ENCODE measurements around the gene SNIP1. TPM values are rescaled to one million over a fixed set of nuclear protein-coding genes. Genes with fewer than 3 reads are reported as not detected.
"Not testable (repeated sequence)": the region's sequence is repeated elsewhere in the genome, so short reads cannot be mapped to it uniquely, and the experiment has no call there.

SNIP1 gene
- total RNA-seq, 1 experiment from 2014 or later = 18.6 TPM

GRCh38 chr1:37514350-37515184 lies 39.5 kb downstream of the SNIP1 start, which contains the start of gene MEAF6:
MEAF6 (minus strand) TSS chr1:37514766; CDS start chr1:37514746, 20 bp downstream.
- DNase-seq (ENCODE audit: low read depth) = peak; percentile 73

GRCh38 chr1:37513795-37514349 lies 40.2 kb downstream of the SNIP1 start:
- no peak for DNase-seq (ENCODE audit: low read depth)

GRCh38 chr1:37509181-37509580 lies 44.9 kb downstream of the SNIP1 start:
- peak; percentile 56 for DNase-seq (ENCODE audit: low read depth)

DNA sequence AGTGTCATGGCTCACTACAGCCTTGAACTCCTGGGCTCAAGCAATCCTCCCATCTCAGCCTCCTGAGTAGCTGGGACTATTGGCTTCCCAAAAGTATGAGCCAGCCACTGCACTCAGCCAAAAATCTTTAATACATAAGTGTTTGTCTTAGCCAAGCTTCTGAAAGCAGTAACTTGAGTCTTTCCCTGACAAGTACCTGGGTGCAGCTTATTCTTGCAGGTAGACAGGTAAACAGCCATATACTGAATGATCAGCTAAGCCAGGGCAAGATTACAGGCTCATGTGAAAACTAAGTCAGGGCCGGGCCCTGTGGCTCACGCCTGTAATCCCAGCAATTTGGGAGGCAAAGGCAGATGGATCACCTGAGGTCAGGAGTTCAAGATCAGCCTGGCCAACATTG lies 47.4 kb downstream of the SNIP1 start:
- DNase-seq (ENCODE audit: low read depth) = no peak

DNA sequence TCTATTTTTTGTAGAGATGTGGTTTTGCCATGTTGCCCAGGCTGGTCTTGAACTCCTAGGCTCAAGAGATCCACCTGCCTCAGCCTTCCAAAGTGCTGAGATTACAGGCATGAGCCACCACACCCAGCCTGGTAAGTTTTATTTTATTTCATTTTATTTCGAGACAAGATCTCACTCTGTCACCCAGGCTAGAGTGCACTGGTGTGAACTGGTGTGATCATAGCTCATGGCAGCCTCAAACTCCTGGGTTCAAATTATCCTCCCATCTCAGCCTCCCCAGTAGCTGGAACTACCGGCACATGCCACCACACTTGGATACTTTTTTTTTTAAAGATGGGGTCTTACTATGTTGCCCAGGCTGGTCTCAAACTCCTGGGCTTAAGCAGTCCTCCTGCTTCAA lies 51.3 kb downstream of the SNIP1 start:
- DNase-seq (ENCODE audit: low read depth) = not testable (repeated sequence)

- DNase-seq (ENCODE audit: low read depth) = no peak
Observed at GRCh38 chr1:37502104-37502503, 52.0 kb downstream of the SNIP1 start.

GRCh38 chr1:37501661-37502060 lies 52.4 kb downstream of the SNIP1 start:
- DNase-seq (ENCODE audit: low read depth) = no peak

GRCh38 chr1:37498872-37499617 lies 55.0 kb downstream of the SNIP1 start:
- peak; percentile 81 for DNase-seq (ENCODE audit: low read depth)

DNA sequence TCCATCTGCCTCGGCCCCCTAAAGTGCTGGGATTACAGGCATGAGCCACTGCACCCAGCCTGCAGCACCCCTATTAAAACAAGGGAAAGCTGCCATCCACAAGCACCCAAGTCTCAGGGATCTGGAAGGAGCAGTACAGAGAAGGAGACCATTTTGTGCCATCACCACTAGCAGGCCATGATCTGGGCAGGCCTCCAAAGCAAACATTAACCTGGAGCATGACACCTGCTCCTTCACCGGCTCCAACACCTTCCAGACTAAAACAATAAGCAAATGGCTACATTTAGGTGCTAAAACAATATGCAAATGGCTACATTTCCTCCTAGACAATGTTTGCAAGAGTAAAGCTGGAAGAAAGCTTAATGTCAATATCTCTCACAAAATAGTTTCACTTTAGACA lies 56.3 kb downstream of the SNIP1 start:
- DNase-seq (ENCODE audit: low read depth) = no peak

- DNase-seq (ENCODE audit: low read depth) = no peak
Observed at GRCh38 chr1:37495875-37496274, 58.2 kb downstream of the SNIP1 start.

GRCh38 chr1:37493336-37494098 lies 60.6 kb downstream of the SNIP1 start:
- DNase-seq (ENCODE audit: low read depth) = no peak

- no peak for DNase-seq (ENCODE audit: low read depth)
Observed at GRCh38 chr1:37487619-37487984, 66.5 kb downstream of the SNIP1 start.

DNA sequence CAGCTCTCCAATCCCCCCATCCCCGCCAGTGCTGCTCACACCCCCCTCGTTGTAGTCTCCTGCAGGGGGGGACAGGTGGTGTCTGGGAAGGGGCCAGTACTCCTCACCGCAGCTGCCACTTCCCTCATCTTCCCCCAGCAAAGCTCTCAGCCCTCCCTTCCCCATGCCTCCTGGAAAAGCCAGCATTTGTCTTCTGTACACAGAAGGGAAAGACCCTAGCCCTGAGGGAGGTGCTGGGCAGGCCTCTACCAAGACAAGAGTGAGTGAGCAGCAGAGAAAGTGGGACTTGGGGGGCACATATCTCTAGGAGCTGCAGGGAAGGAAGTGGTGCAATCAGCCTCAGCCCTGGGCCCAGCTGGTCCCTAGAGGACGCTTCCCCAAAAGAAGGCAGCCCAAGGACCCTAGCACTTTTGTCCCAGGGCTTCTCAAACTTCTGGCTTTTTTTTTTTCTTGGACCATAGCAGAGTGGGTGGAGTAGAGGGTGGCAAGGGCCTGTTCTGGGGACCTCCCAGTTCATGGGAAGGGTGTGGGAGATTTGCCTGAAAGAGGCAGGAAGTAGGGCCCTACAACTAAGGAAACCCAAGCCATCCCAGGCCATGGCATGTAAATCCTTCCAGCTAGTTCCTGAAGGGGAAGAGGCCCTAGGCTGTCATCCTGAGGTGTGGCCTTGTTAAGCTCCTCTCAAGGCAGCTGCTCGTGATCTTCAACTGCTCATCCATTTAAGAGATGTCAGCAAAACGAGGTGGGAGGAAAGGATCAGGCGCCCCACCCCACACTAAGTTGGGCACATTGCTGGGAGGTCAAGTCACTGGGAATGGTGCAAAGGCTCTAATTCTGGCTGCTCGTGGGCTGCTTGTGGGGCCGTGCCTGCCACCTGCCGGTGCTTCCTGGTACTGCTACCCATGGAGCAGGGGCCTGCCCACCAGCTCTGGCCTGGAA lies 67.1 kb downstream of the SNIP1 start:
- DNase-seq (ENCODE audit: low read depth) = peak; percentile 79

DNA sequence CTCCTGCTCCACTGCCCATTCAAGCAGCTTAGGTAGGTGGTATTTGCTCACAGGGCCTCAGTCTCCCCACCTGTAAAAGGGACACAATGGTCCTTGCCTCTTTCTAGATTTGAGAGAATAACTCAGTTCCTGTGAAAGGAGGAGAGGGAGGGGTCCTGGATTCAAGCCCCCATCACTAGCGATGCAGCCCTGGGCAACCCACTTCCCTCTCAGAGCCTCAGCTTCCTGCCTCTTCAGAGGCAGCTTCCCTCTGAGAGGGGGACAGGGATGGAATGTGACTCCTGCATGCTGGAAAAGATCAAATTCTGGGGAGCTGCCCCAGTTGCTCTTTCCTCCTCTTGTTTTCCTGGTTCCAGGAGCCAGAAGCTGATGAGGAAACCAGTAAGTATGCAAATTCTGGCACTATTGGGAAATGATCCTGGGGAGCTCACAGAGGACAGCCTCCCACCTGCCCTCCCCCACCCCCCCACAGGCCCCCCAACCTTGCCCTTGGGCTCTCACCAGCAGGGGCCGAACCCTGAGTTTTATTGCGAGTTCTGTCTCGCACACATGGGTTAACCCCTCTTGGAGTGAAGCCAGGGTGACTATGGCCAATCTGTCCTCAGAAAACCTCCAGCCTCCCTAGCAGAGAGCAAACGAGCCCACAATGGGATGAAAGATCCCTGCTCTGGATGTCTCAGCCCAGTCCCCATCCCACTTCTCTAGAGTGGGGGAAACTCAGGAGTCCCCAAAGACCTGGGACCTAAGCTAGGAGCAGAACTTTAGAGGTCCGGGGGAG lies 68.0 kb downstream of the SNIP1 start:
- peak; percentile 28 for DNase-seq (ENCODE audit: low read depth)

Other genes with a start within 250 kb of the SNIP1 start
- 3.3 and 4.7 TPM in 2 replicates for gene ZC3H12A, start 79.7 kb downstream of the SNIP1 start, total RNA-seq (2014; rRNA removed)
- 86.2 and 90.1 TPM in 2 replicates for gene MEAF6, start 39.5 kb downstream of the SNIP1 start, total RNA-seq (2014; rRNA removed)
- 13.3 and 13.9 TPM in 2 replicates for gene DNALI1, start 2.6 kb upstream of the SNIP1 start, total RNA-seq (2014; rRNA removed)
- gene GNL2, start 41.6 kb upstream of the SNIP1 start, total RNA-seq (2014; rRNA removed) = 65.1 and 73.9 TPM in 2 replicates
- gene RSPO1, start 80.6 kb upstream of the SNIP1 start, total RNA-seq (2014; rRNA removed) = not detected in 2 replicates
- gene CDCA8, start 138.2 kb upstream of the SNIP1 start, total RNA-seq (2014; rRNA removed) = 45.3 and 47.6 TPM in 2 replicates
- not detected in 2 replicates for gene EPHA10, start 210.8 kb upstream of the SNIP1 start, total RNA-seq (2014; rRNA removed)
- gene MANEAL, start 239.6 kb upstream of the SNIP1 start, total RNA-seq (2014; rRNA removed) = 2.5 and 2.9 TPM in 2 replicates

Measured in LHCN-M2 (cell line).